KMS-11 (cell line): Measurements from ENCODE around the gene SCFD2.

Experiments used
- H2AFZ ChIP-seq: fragments of 200-600 bp; sonication (generic); 2 replicates; pipeline ENCODE4 v1.6.1; 2016; ENCODE audit warnings: antibody characterized with exemption, mixed run types, low read depth
- H3K27ac ChIP-seq: fragments of 200-600 bp; sonication (generic); 2 replicates; pipeline ENCODE4 v1.6.1; 2016; ENCODE audit warnings: mild to moderate bottlenecking, mixed run types
- H3K27me3 ChIP-seq: fragments of 200-600 bp; sonication (generic); 2 replicates; pipeline ENCODE4 v1.6.1; 2017; ENCODE audit warnings: mild to moderate bottlenecking, low read depth, mixed run types, moderate library complexity; ENCODE audit not compliant: insufficient read depth
- H3K36me3 ChIP-seq: fragments of 200-600 bp; sonication (generic); 2 replicates; pipeline ENCODE4 v1.6.1; 2017; ENCODE audit warnings: mild to moderate bottlenecking, mixed run types; ENCODE audit not compliant: insufficient read depth
- H3K4me1 ChIP-seq: fragments of 200-600 bp; sonication (generic); 2 replicates; pipeline ENCODE4 v1.6.1; 2016; ENCODE audit warnings: mild to moderate bottlenecking, low read depth, mixed run types; ENCODE audit not compliant: poor library complexity, severe bottlenecking
- H3K4me2 ChIP-seq: fragments of 200-600 bp; sonication (generic); 2 replicates; pipeline ENCODE4 v1.7.0; 2016; ENCODE audit warnings: mild to moderate bottlenecking, mixed run types
- H3K4me3 ChIP-seq: fragments of 200-600 bp; sonication (generic); IDR thresholded peaks from 2 replicates; pipeline ENCODE4 v1.6.1; 2017; ENCODE audit warnings: low read depth, low read length, mixed read lengths; ENCODE audit not compliant: insufficient read depth
- H3K79me2 ChIP-seq: fragments of 200-600 bp; sonication (generic); 2 replicates; pipeline ENCODE4 v1.6.1; 2016; ENCODE audit warnings: low read depth, mixed run types; ENCODE audit not compliant: insufficient read depth
- H3K9ac ChIP-seq: fragments of 200-600 bp; sonication (generic); 2 replicates; pipeline ENCODE4 v1.6.1; 2016; ENCODE audit warnings: mild to moderate bottlenecking, mixed run types
- H4K20me1 ChIP-seq: fragments of 200-600 bp; sonication (generic); 2 replicates; pipeline ENCODE4 v1.6.1; 2016; ENCODE audit warnings: mild to moderate bottlenecking, mixed run types; ENCODE audit not compliant: insufficient read depth
- TF ChIP-seq, protein P1 (sequence below): fragments of 200-600 bp; sonication (generic); conservative IDR thresholded peaks from 2 replicates; pipeline ENCODE4 v1.6.1; 2017; ENCODE audit warnings: low read depth, mild to moderate bottlenecking, antibody characterized with exemption, low read length, moderate library complexity, mixed read lengths

SCFD2 gene

DNA sequence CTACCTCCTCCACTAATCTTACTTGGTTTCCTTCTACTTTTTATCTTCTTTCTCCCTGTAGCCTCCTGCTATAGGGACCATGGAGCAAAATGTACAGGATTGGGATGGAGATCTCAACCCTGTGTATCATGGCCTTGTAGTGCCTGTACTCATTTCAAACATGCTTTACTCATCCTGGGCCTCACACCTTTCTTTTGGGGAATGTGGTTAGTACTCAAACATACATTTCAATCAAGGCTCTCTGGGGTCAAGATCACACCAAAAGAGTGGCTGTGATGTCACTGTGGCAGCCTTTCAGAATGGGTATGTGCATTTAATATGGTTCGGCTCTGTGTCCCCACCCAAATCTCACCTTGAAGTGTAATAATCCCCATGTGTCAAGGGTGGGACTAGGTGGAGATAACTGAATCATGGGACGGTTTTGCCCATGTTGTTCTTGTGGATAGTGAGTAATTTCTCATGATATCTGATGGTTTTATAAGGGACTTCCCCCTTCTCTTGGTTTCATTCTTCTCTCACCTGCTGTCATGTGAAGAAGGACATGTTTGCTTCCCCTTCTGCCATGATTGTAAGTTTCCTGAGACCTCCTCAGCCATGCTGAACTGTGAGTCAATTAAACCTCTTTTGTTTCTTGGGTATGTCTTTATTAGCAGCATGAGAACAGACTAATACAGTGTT is 298.6 kb downstream of the SCFD2 start:
- Histone ChIP-seq H3K27ac (no peak overlapping the region), H3K79me2 (no peaks in the 10 kb centered on the region), H2AFZ (no peak overlapping the region), H3K4me2 (no peak overlapping the region), H3K9ac (no peak overlapping the region), H4K20me1 (no peaks in the 10 kb centered on the region), H3K4me1 (no peaks in the 10 kb centered on the region), H3K36me3 (no peaks in the 10 kb centered on the region), H3K27me3 (no peaks in the 10 kb centered on the region), H3K4me3 (no peak overlapping the region)
- TF ChIP-seq, protein P1, sequence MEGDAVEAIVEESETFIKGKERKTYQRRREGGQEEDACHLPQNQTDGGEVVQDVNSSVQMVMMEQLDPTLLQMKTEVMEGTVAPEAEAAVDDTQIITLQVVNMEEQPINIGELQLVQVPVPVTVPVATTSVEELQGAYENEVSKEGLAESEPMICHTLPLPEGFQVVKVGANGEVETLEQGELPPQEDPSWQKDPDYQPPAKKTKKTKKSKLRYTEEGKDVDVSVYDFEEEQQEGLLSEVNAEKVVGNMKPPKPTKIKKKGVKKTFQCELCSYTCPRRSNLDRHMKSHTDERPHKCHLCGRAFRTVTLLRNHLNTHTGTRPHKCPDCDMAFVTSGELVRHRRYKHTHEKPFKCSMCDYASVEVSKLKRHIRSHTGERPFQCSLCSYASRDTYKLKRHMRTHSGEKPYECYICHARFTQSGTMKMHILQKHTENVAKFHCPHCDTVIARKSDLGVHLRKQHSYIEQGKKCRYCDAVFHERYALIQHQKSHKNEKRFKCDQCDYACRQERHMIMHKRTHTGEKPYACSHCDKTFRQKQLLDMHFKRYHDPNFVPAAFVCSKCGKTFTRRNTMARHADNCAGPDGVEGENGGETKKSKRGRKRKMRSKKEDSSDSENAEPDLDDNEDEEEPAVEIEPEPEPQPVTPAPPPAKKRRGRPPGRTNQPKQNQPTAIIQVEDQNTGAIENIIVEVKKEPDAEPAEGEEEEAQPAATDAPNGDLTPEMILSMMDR, result no peak

DNA sequence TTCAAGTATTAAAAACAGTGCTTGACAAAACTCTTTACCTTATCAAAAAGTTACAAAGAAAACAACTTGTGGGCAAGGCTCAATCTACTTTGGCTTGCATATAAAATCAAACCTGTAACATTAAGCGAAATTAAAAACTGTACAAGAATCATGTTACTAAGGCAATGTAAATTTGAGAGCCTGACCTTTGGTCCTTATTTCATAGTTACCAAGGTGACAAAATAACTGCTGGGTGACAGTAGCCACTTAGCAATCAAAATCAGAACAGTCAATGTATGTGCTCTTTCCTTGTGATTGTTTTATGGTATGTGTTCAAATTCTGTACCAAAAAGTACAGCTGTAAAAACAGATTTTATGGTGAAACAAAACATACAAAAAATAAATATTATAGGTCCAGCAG is 299.7 kb downstream of the SCFD2 start:
- Histone ChIP-seq H3K4me3 (no peak overlapping the region), H3K4me2 (no peak overlapping the region), H3K36me3 (no peaks in the 10 kb centered on the region), H3K27me3 (no peaks in the 10 kb centered on the region), H3K4me1 (no peaks in the 10 kb centered on the region), H4K20me1 (no peaks in the 10 kb centered on the region), H3K79me2 (no peaks in the 10 kb centered on the region), H3K9ac (no peak overlapping the region), H2AFZ (no peak overlapping the region), H3K27ac (no peak overlapping the region)
- TF ChIP-seq, protein P1, result no peak

GRCh38 chr4:53064609-53065008 is 301.3 kb downstream of the SCFD2 start:
- Histone ChIP-seq H2AFZ (no peak overlapping the region), H4K20me1 (no peaks in the 10 kb centered on the region), H3K4me2 (no peak overlapping the region), H3K27me3 (no peaks in the 10 kb centered on the region), H3K4me3 (no peak overlapping the region), H3K36me3 (no peaks in the 10 kb centered on the region), H3K4me1 (no peaks in the 10 kb centered on the region), H3K79me2 (no peaks in the 10 kb centered on the region), H3K27ac (no peak overlapping the region), H3K9ac (no peak overlapping the region)
- TF ChIP-seq, protein P1, result no peak

DNA sequence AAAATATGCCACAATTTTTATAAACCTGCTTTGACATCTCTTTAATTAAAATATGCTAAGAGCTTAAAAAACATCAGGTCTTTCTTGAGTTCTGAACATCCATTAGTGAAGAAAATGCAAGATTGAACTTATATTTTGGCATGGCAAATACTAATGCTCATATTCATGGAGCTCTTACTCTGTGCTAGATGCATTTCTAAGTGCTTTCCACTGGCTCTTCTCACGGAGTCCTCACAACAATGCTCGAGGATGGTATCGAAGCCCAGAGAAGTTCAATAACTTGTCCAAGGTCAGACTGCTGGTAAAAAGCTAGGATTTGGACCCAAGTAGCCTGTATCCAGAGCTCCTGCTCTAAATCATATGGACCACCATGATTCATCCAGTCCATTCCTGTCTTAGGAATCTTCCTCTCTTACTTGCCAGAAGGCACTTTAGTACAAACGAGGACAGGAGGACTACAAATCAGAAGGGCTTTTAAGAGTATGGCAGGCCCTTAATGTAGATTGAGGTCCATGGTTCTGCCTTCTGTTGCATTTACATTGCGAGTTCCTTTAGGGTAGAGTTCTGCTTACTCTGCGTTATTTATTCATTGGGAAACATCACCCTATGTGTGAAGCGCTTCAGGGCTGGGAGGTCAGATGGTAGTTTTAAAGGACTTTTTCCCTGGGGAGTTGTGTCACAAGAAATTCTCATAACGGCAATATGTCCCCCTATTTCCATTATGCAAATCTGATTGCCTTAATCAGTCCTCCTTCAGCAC is 304.6 kb downstream of the SCFD2 start:
- no peak overlapping the region for H3K27ac ChIP-seq
- no peak overlapping the region for H3K4me3 ChIP-seq
- TF ChIP-seq, protein P1, result no peak
- no peaks in the 10 kb centered on the region for H4K20me1 ChIP-seq
- H3K27me3 ChIP-seq, result no peaks in the 10 kb centered on the region
- no peaks in the 10 kb centered on the region for H3K79me2 ChIP-seq
- no peak overlapping the region for H3K4me2 ChIP-seq
- no peaks in the 10 kb centered on the region for H3K36me3 ChIP-seq
- no peak overlapping the region for H2AFZ ChIP-seq
- H3K9ac ChIP-seq, result no peak overlapping the region
- no peaks in the 10 kb centered on the region for H3K4me1 ChIP-seq
